Hematopoietic multipotent progenitor cell treated with erythropoietin and hydrocortisone succinate and interleukin-3 and kit ligand, for 17 days (in vitro differentiated cells): ENCODE data around the gene THBD.

Source experiments
- DNase-seq: peaks from one replicate; pipeline ENCODE4 v3.0.0-alpha.2; 2015; ENCODE audit warnings: low spot score

The THBD gene

DNA sequence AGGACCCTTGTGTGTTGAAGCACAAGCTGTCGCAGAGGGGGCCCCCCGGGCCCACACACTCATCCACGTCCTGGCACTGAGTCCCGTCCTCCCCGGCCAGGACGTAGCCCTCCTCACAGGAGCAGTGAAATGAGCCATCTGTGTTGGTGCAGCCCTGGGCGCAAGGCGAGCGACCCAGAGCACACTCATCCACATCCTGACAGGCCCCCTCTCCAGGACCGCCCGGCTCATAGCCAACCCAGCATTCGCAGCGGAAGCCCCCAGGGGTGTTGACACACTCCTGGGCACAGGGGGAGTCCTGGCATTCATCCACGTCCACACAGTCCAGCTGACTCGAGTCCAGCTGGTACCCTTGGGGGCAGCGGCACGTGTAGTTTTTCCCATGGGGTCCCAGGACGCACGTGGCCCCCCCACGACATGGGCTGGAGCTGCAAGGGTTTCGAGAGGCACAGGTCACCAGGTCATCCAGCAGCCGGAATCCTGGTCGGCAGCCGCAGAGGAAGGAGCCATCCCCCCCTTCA, 35.4 kb upstream of the THBD start:
- no peak for DNase-seq

DNA sequence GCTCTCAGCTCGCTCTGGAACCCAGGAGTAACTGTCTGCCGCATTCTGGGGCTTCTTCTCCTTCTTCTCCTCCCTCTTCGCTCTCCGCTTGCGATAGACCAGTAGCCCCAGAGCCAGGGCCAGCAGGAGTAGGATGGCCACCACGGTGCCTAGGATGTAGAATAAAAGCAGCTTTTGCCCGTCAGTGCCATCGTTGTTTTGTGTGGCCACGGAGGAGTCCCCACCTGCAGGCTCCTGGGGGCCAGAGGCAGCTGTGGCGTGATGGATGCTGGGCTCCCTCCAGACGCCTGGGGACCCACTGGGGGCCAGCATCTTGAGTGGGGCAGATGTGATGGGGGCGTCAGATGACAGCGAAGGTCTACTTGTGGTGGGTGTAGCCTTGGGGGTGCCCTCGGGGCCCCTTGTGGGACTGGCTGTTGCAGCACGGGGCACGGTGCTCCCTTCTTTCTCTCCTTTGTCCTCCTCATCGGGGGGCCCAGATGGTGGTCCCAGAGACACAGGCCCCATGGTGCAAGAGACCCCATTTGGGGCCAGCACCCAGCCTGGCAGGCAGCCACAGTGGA, 34.9 kb upstream of the THBD start:
- DNase-seq: no peak

DNA sequence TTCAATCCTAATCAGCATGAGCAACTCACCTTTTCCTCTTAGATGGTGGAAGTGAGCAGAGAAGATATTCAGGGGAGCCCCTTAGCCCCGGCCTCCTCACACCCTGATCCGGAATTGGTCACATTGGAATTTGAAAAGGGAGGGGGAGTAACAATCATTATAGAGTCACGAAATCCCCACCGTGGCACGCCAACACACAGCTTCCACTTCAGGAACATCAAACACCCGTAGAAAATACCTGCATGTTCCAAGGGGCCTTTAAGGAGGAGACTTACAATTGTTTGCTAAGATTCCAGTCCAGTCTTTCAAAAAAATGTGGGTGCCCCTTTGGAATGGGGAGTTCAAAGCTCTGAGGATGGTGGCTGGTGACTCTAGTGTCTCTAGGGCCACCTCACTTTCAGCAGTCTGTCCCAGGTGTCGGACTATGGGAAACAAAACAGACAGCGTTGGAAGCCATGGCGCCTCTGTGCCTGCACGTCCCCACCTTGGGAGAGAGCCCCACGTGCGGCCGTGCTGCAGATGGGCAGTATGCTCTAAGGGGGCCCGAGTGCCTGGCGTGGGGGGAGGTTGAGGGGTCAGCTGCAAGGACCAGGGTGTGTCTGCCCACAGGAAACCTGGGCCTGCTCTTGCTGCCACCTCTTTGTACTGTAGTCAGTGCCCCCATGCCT, 34.2 kb upstream of the THBD start:
- DNase-seq: no peak

DNA sequence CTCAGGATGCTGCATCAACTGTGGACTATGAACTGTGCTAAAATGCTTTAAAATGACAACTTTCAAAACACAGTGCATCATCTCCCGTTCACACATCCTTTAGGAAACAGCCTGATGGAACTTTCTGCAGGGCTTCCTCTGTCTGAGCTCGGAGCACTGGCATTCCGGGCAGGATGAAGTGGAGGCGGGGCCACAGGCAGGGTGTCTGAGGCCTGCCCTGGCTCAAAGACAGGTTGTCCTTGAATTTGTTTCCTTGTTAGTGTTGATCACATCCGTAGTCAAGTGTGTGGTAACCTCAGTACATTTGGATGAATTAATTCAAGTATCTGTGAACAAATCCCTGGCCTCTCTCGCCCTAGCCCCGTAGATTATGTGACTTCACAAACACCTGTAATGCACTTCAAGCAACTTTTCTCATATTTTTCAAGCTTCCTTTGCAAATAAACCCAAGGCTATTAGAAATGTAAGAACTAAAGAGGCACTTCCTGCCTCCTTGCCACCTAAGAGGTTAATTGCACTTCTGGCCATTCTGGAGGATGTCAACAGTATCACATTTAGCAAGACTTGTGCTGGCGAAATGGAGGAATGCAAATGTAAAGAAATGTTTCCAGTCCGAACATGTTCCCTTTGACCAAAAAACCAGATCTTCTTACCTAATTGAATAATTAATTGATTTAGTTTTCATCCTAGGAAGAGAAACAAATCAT, 33.5 kb upstream of the THBD start:
- DNase-seq: no peak

DNA sequence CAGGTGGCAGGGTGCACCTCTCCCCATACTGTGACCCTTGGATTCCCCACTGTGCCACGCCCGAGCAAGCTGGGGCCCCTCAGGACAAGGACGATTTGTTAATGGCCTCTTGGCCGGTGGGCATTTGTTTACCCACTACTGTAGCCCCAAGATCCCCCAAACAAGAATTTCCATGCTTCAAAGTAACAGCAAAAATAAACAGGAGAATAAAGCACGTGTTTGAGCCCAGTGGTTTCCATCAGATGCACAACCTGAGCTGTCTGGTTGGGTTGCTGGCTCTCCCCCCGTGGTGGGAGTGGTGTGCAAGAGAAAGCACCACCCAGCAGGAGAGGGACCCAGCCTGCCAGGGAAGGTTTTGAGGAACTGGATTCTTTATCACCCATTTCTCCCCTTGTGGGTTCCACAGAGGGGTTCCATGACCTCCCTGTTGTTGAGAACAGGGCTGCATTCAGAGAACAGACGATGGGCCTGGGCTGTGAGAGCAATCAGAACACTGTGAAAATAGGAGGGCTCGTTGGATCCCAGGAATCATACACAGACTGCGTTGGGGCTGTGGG, 31.9 kb upstream of the THBD start:
- DNase-seq: no peak

DNA sequence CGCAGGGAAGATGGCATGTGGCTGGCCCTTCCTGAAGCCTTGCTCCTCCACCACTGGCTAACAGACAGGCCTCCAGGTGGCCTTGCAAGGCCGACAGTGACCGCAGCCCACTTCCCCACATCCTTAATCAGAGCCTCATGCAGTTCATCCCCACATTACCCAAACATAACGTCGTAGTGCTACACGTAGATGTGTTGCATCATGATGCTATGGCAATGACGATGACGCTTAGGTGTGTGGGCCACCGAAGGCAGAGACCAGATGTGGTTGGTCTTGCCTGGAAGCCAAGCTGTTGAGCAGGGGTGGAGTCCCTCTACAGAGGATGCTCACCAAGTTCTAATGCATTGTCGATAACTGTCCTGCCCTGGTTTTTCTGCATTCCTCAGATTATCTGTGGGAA, 31.0 kb upstream of the THBD start:
- DNase-seq: no peak

DNA sequence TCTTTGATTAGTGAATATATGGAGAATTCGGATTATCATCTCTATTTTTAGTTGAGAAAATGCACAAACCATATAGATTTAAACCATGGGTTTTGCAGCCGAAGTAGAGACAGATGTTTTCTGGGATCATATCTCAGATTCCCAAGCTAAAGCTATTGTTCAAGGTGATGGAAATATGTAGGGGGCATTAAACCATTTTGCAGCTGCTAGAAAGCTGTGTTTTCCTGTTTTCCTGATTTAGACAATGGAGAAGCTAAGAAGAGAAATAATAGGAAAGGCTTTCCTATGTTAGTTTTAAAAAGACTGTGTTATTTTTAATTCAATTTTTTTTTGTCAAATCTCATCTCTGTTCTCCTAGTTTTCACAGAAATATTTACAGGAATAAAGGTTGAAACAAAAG, 30.5 kb upstream of the THBD start:
- DNase-seq: no peak

DNA sequence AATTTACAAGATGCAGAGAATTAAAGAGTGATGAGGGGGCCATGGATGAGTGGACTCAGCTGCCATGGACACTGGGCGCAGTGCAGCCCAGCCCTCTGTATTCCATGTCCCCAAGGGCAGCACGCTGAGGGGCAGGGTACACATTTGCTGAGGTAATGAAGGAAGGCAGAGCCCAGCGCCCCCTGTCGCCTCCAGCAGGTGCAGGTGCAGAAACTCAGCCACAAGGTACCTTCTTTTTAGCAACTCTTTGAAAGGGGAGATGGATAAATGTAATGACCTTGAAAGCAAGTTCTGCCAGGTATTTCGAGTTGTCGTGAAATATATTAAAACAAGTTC, 29.5 kb upstream of the THBD start:
- no peak for DNase-seq

DNA sequence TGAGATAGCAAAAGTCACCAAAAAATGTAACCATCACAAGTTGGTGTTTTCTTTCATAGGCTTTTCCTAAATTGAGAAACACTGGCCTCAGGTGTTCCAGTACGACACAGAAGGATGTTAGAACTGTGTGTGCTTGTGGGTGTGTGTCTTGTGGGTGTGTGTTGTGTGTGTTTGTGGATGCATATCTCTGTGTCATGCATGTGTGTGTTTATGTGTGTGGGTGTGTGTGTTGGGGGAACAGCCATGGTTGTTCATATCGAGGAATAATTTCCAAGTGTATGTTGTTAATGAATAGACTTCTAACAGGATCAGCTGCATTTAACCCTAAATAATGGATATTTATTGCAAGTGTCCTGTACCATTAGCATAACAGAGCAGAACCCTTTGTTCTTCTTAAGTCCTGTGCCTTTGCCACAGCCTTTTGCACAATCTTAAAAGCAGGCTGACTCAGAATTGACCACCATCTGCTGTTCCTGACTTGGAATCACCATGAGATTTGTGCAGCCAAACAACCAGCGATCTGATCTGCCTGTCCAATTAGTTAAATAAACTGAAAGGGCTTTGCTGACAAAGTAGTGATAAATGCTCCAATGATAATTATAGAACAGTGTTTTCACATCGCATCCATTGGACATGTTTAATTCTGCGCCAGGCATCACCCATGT, 29.0 kb upstream of the THBD start:
- DNase-seq: no peak

DNA sequence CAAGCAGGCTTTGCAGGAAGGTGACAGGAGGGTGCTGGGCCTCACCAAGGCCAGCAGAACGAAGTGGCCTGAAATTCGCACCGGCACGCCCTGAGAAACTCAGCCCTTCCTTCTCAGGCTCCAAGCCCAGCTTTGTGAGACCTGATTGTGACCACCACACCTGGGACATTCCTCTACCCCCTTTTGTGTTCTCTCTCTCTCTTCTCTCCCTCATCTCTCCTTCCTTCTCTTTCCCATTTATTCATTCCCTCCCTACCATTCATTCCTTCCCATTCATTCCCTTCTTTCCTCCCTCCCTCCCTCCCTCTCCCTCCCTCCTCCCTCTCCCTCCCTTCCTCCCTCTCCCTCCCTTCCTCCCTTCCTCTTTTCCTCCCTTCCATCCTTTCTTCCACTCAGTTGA, 27.8 kb upstream of the THBD start:
- DNase-seq: no peak

DNA sequence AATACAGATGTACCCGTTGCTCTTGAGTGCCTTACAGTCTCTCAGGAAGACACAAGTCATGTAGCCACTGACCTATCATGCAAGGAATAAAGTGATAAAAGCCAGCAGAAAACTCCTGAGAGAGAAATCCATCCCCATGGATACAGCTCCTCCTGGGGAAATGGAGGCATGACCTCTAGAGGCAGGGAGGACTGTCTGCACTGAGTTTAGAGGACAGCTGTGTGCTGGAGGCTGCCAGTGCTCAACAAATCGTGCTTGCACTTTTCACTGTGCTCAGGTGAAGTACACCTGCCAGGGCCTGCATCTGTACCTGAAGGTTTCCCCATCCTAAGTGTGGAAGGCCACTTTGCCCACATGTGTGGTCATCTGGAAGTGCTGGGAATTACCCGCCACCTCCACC, 24.6 kb upstream of the THBD start:
- no peak for DNase-seq

DNA sequence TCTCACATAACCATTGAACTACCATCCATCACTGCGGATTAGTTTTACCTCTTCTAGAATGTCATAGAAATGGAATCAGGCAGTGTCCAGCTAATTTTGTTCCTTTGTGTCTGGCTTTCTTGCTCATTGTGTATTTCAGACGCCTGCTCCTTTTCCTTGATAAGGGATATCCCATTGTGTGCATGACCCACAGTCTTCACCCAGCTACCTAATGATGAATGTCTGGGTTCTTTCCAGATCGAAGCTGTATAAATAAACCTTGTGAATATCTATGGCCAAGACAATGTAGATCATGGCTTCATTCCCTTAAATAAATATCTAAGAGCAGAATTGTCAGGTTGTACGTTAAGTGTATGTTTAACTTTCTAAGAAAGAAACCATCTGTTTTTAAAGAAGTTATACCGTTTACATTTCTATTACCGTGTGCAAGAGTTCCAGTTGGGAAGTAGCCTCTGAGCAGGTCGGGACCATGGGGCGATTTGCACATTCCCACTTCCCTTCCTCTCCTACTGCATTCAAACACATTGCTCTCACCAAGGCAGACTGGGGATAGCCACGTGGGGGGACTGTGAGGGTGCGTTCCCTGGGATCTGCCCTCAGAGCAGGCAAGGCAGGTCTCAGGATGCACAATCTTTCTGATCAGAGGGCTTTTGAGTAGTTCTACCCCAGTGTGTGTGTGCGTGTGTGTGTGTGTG, 23.6 kb upstream of the THBD start:
- DNase-seq: no peak

DNA sequence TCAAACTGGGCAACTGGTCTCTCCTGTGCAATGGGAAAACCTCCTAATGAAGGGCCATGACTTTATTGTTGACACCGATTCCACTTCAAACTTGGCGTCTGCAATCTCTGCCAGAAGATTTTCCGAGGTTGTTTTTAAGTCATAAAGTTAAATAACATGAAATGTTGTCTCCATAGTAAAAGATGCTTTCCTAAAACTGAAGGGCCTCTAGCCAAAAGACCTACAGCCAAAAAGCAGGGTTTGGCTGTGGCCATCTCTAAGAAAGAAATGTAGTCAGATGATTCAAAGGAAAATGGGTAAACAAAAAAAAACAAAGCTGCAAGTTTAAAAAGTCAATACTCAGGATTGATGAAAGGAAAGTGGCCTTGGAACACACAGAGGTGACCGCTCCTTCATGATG, 22.5 kb upstream of the THBD start:
- DNase-seq: no peak

DNA sequence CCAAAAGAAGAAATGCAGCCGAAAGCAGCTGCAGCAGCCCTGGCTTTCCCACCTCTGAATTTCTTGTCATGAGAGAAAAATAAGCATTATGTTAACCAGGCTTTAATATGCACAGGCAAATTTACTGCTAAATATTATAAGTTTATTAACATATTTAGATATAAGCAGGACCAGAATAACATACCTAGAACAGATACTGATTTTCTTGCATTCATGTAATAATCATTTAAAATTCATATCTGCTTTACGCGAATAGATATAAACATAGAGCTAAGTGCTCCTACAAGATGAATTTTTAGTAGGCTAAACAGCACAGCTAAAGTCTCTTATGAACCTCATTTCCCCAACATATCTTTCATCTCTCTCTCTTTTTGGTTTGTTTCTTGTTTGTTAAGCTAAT, 21.9 kb upstream of the THBD start:
- no peak for DNase-seq

DNA sequence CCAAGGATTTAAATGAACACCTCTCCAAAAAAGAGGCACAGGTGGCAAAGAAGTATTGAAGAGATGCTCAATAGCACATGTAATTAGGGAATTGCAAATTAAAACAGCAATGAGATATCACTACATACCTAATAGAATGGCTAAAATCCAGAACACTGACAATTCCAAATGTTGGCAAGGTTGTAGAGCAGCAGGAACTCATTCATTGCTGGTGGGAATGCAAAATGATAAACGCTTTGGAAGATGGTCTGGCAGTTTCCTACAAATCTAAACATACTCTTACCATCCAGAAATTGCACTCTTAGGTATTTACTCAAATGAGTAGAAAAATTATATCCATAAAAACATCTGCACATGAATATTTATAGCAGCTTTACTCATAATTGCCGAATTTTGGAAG, 19.6 kb upstream of the THBD start:
- DNase-seq: no peak

DNA sequence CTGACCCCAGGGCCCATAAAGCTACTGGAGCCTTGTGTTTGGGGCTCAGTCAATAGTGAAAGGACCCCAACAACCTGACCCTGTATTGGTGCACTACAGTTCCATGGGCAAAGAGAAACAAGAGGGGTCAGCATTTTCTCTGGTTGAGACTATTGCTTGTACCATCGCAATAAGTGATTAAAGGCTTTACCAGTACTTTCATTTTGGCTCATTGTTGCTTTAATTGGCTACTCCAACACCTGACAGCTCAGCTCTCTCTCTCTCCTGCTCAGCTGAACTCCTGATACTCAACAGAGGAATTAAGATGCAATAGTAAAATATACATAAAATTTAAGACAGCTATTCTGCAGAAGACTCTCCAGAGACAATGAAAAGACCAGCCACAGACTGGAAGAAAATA, 18.8 kb upstream of the THBD start:
- DNase-seq: no peak

DNA sequence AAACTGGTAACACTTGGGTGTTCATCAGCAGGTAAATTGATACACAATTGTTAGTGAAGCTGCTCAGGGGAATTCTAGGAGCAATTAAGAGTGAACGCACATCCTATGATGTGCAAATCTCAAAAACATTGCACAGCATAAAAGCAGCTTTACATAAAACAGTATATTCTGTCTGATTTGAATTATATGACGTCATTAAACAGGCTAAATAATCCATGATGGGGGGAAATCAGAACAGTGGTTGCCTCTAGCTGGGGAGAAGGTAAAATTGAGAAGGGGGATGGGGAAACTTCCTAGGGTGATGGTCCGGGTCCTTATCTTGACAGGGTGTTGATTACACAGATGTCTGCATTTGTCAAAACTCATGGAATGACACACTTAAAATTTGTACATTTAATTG, 17.3 kb upstream of the THBD start:
- DNase-seq: no peak

DNA sequence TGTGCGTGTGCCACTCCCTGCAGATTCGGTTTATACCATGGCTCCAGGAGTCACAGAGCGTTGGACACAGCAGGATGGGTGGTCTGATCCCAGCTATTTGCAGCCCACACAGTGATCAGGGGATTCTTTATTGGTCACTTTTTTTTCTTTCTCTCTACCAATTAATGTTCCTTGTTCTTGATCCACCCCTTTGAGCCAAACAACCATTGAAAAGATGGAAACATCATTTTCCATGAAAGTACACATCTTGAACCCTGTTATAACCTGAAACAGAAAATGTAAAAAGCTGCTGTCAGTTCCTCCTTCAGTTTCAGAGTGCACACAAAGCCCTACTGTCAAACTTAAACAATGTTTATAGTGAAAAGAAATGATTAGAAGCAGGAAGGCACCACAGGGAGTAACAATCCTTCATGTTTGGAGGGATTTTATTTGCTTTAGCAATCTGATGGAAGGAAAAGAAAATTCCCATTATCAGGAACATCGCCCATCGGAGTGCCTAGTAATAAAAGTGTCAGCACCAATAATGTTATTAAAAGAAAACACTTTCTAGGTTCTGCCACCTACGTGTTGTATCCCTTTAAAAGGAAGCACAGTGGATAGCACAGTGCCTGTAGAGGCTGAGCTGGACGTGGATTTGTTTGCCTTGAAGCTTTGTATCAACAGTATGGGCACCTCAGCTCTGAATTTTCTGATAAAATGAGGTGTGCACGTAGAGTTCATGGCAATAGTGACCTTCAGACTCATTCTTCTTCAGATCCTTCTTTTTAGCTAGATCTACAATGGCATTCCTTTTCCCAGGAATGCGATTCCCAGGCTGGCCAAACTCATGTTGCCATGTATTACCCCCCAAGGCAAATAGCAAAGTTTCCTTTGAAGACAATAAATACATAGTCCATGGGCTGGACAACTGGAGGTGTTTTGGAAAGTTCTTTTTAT, 16.1 kb upstream of the THBD start:
- DNase-seq: no peak

DNA sequence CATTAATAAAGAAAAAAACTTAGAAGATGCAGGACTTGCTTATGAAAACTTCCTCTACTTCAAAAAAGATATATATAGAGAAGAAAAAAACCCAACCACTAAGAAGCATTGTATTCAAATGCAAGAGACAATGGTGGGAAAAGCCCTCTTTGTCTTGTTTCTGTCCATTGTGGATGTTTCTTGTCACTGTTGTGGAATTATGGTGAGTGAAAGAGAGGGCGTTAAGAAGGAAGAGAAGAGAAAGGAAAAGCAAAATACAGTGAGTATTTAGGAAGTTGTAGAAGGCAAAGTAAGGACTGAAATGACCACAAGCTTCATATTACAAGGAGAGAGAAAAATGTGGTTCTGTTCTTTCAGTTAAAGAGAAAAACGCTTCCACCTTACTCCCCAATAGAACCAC, 14.1 kb upstream of the THBD start:
- DNase-seq: no peak

DNA sequence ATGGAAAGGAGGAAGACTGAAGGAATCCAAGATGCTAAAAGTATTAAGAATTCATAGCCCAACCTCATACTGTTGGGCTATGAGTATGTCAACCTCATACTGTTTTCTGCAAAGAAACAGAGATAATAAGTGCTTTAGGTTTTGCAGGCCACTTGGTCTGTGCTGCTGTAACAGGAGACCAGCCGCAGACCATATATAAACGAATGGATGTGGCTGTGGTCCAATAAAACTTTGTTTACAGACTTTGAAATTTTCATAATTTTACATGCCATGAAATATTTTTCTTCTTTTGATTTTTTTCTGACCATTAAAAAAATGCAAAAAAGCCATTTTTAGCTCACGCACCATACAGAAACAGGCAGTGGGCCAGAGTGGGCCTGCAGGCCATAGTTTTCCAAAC, 13.7 kb upstream of the THBD start:
- DNase-seq: no peak

DNA sequence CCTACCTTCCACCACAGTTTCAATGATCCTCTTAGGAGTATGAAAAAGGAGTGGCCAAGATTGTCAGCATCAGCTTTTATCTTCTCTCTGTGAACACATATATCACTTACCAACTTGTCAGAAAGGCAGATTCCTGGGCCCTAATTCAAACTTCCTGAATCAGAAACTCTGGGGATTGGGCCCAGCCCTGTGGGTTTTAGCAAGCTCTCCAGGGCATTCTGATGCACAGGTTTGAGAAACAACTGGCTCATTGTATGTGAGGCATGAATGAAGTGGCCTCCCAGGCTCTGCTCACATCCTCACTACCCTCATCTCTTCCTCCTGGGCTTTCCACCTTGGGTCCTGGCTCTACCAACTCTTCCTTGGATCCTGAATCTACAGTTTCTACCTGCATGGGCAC, 13.2 kb upstream of the THBD start:
- no peak for DNase-seq
